Neural crest cell (in vitro differentiated cells): ENCODE measurements around the gene NUP214. TPM values are rescaled to one million over a fixed set of nuclear protein-coding genes. Genes with fewer than 3 reads are reported as not detected.

ENCODE experiments used
- DNase-seq: peaks from one replicate; pipeline ENCODE4 v3.0.0; 2021; ENCODE audit warnings: low read depth, mixed read lengths, low spot score
- H3K27ac Mint-ChIP-seq: one replicate; pipeline ENCODE4 v1.8.0; 2021; ENCODE audit warnings: mild to moderate bottlenecking, mixed read lengths; ENCODE audit not compliant: unreplicated experiment
- H3K27me3 Mint-ChIP-seq: 2 replicates; pipeline ENCODE4 v1.8.0; 2021; ENCODE audit warnings: low read depth, mild to moderate bottlenecking, mixed read lengths
- H3K36me3 Mint-ChIP-seq: 2 replicates; pipeline ENCODE4 v1.8.0; 2021; ENCODE audit warnings: low read depth, mild to moderate bottlenecking, mixed read lengths
- H3K4me1 Mint-ChIP-seq: 2 replicates; pipeline ENCODE4 v1.8.0; 2021; ENCODE audit warnings: mixed read lengths
- H3K4me3 Mint-ChIP-seq: one replicate; pipeline ENCODE4 v1.8.0; 2021; ENCODE audit warnings: mild to moderate bottlenecking, mixed read lengths
- H3K9me3 Mint-ChIP-seq: 2 replicates; pipeline ENCODE4 v1.8.0; 2021; ENCODE audit warnings: mixed read lengths
- CTCF ChIP-seq: fragments of 200-600 bp; sonication (generic); conservative IDR thresholded peaks from 2 replicates; pipeline ENCODE4 v1.5.0; 2021; ENCODE audit warnings: antibody characterized with exemption, mild to moderate bottlenecking
- total RNA-seq: library from RNA; stranded (reverse); gene quantifications from 2 replicates; pipeline ENCODE4 v1.2.1, GENCODE V29; 2021

Gene NUP214
- total RNA-seq, 1 donor from 2014 or later: 77.9 TPM

- Mint-ChIP-seq H3K36me3 (no peaks in the 10 kb centered on the region), H3K27me3 (peaks cover 68% of the 10 kb centered on the region), H3K27ac (no peak overlapping the region), H3K4me1 (peaks cover 24% of the 10 kb centered on the region), H3K4me3 (peak overlapping the region; percentile 80), H3K9me3 (no peaks in the 10 kb centered on the region)
- no peak for DNase-seq
- no peak for TF ChIP-seq CTCF
These were observed 153.9 kb downstream of the NUP214 start for GRCh38 chr9:131279196-131279862.

GRCh38 chr9:131279863-131280570 lies 154.6 kb downstream of the NUP214 start:
- no peak for TF ChIP-seq CTCF
- H3K4me1 Mint-ChIP-seq: peaks cover 23% of the 10 kb centered on the region
- H3K27ac Mint-ChIP-seq: no peak overlapping the region
- no peaks in the 10 kb centered on the region for H3K9me3 Mint-ChIP-seq
- H3K36me3 Mint-ChIP-seq: no peaks in the 10 kb centered on the region
- no peak for DNase-seq
- peaks cover 68% of the 10 kb centered on the region for H3K27me3 Mint-ChIP-seq
- H3K4me3 Mint-ChIP-seq: no peak overlapping the region

- peak overlapping the region; percentile 27 for H3K4me3 Mint-ChIP-seq
- TF ChIP-seq CTCF: no peak
- no peaks in the 10 kb centered on the region for H3K36me3 Mint-ChIP-seq
- no peak overlapping the region for H3K27ac Mint-ChIP-seq
- DNase-seq: no peak
- H3K27me3 Mint-ChIP-seq: peaks cover 62% of the 10 kb centered on the region
- H3K4me1 Mint-ChIP-seq: peaks cover 16% of the 10 kb centered on the region
- H3K9me3 Mint-ChIP-seq: no peaks in the 10 kb centered on the region
These were observed 155.3 kb downstream of the NUP214 start for GRCh38 chr9:131280660-131281059.

- Mint-ChIP-seq H3K4me3 (peak overlapping the region; percentile 27), H3K27ac (no peak overlapping the region)
- TF ChIP-seq CTCF: no peak
These were observed 156.0 kb downstream of the NUP214 start for GRCh38 chr9:131281119-131281965.

GRCh38 chr9:131282175-131282574 lies 156.8 kb downstream of the NUP214 start:
- H3K27ac Mint-ChIP-seq: no peak overlapping the region
- DNase-seq: no peak
- peaks cover 8% of the 10 kb centered on the region for H3K4me1 Mint-ChIP-seq
- no peaks in the 10 kb centered on the region for H3K9me3 Mint-ChIP-seq
- no peak for TF ChIP-seq CTCF
- no peaks in the 10 kb centered on the region for H3K36me3 Mint-ChIP-seq
- peaks cover 53% of the 10 kb centered on the region for H3K27me3 Mint-ChIP-seq
- H3K4me3 Mint-ChIP-seq: peak overlapping the region; percentile 6

More at GRCh38 chr9:131281119-131281965, 156.0 kb downstream of the NUP214 start:
- H3K27me3 Mint-ChIP-seq: peaks cover 55% of the 10 kb centered on the region
- no peaks in the 10 kb centered on the region for H3K9me3 Mint-ChIP-seq
- H3K4me1 Mint-ChIP-seq: peaks cover 9% of the 10 kb centered on the region
- no peaks in the 10 kb centered on the region for H3K36me3 Mint-ChIP-seq
- no peak for DNase-seq
